A549 (cell line): ENCODE results near the gene STAT5B.

ENCODE experiments used
- CTCF ChIP-seq: fragments of >200 bp; sonication (Bioruptor Twin); formaldehyde crosslinking; IDR thresholded peaks from 3 replicates; pipeline ENCODE4 v1.5.1; 2016
- JUN ChIP-seq, 2 experiments: fragments of >200 bp; sonication (Bioruptor Twin); formaldehyde crosslinking; IDR thresholded peaks; 2 replicates in 1 of 2; 3 replicates in 1 of 2; pipeline ENCODE4 v1.6.1; 2016 to 2017
- RARB ChIP-seq: fragments of 250-450 bp; sonication (Bioruptor Pico); IDR thresholded peaks from 2 replicates; pipeline ENCODE4 v1.8.0; 2021; ENCODE audit warnings: mild to moderate bottlenecking, moderate library complexity

- TF ChIP-seq JUN (IDR thresholded peaks at IDR 0.05) (no peak), RARB (CRISPR knock-in tag) (no peak), CTCF (no peak)
Measured at GRCh38 chr17:42167807-42168206, 108.4 kb downstream of the STAT5B start.
